ENCODE measurements around the gene WDR43. TPM values are rescaled to one million over a fixed set of nuclear protein-coding genes. Genes with fewer than 3 reads are reported as not detected.
A peak's percentile ranks its signal among the peaks of the same experiment; 100 is the strongest.

WDR43 gene
- total RNA-seq, 6 experiments from 2014 or later = 17.9 to 23.8 (median 22.5) TPM

GRCh38 chr2:28956415-28956826, 62.0 kb downstream of the WDR43 start:
- WGBS (ENCODE audit: insufficient coverage, low coverage, low lambda C conversion rate, missing lambda C conversion rate) = 22% methylated on average over 6 of the region's 11 CpGs

GRCh38 chr2:28956890-28957289, 62.4 kb downstream of the WDR43 start:
- Histone ChIP-seq H3K36me3 (no peaks in the 10 kb centered on the region), H3K27me3 (no peaks in the 10 kb centered on the region), H3K4me3 (no peak overlapping the region), H3K27ac (no peak overlapping the region), H3K9me3 (no peaks in the 10 kb centered on the region), H3K4me1 (peaks cover 0 to 8% (median 3%) of the 10 kb centered on the region in 4 donors)
- TF ChIP-seq CTCF (IDR thresholded peaks at IDR 0.05) = peak in 2 of 4 donors; percentile 10 to 14
- TF ChIP-seq POLR2A (IDR thresholded peaks at IDR 0.05) = no peak
- no peak for DNase-seq
- intact Hi-C loops (cut with DNase I) = no loop called here
- ATAC-seq = peak in 1 of 4 donors; percentile 45
- 64% methylated on average over 15 of the region's 15 CpGs for WGBS (ENCODE audit: insufficient coverage, low coverage, low lambda C conversion rate, missing lambda C conversion rate)

More at GRCh38 chr2:28956415-28956826, 62.0 kb downstream of the WDR43 start:
- ATAC-seq = peak in 3 of 4 donors; percentile 14 to 59 (median 35)
- no peak overlapping the region for H3K27ac ChIP-seq
- H3K36me3 ChIP-seq = no peaks in the 10 kb centered on the region
- H3K4me3 ChIP-seq = no peak overlapping the region
- peaks cover 0 to 12% (median 4%) of the 10 kb centered on the region in 4 donors for H3K4me1 ChIP-seq
- peak in 1 of 3 donors; percentile 32 for DNase-seq
- H3K27me3 ChIP-seq = no peaks in the 10 kb centered on the region
- H3K9me3 ChIP-seq = no peaks in the 10 kb centered on the region
- intact Hi-C loops (cut with DNase I) = no loop called here
- TF ChIP-seq CTCF (IDR thresholded peaks at IDR 0.05) = peak in 2 of 4 donors; percentile 8 to 12
- TF ChIP-seq POLR2A (IDR thresholded peaks at IDR 0.05) = no peak

- Histone ChIP-seq H3K27me3 (no peaks in the 10 kb centered on the region), H3K9me3 (no peaks in the 10 kb centered on the region), H3K4me1 (no peaks in the 10 kb centered on the region), H3K27ac (no peak overlapping the region), H3K36me3 (no peaks in the 10 kb centered on the region), H3K4me3 (no peak overlapping the region)
- ATAC-seq (peak; percentile 78 to 95 (median 91)), DNase-seq (peak in 1 of 3 donors; percentile 38)
- 11% methylated on average over 7 of the region's 9 CpGs for WGBS (ENCODE audit: insufficient coverage, low coverage, low lambda C conversion rate, missing lambda C conversion rate)
- peak; percentile 57 to 85 (median 60) for TF ChIP-seq CTCF (IDR thresholded peaks at IDR 0.05)
- no peak for TF ChIP-seq POLR2A (IDR thresholded peaks at IDR 0.05)
- intact Hi-C loops (cut with DNase I) = no loop called here
These were observed 64.2 kb downstream of the WDR43 start for GRCh38 chr2:28958689-28959088.

GRCh38 chr2:28960401-28960800, 65.9 kb downstream of the WDR43 start:
- no peak overlapping the region for H3K27ac ChIP-seq
- ATAC-seq (no peak), DNase-seq (no peak)
- no peak for TF ChIP-seq CTCF (IDR thresholded peaks at IDR 0.05)
- no peak for TF ChIP-seq POLR2A (IDR thresholded peaks at IDR 0.05)
- H3K4me3 ChIP-seq = no peak overlapping the region
- no peaks in the 10 kb centered on the region for H3K9me3 ChIP-seq
- H3K27me3 ChIP-seq = no peaks in the 10 kb centered on the region
- H3K36me3 ChIP-seq = no peaks in the 10 kb centered on the region
- no peaks in the 10 kb centered on the region for H3K4me1 ChIP-seq
- intact Hi-C loops (cut with DNase I) = loop anchor here in 1 of 2 donors (10.0 kb wide), 1 partner anchor 244 kb away; no protein-coding TSS in a partner anchor
- 38% methylated on average over 5 of the region's 5 CpGs for WGBS (ENCODE audit: insufficient coverage, low coverage, low lambda C conversion rate, missing lambda C conversion rate)

All from right lobe of liver (tissue), 6 donors.